TTC549 (cell line): ENCODE results near the gene HPGDS.
"Not testable (repeated sequence)": the region's sequence is repeated elsewhere in the genome, so short reads cannot be mapped to it uniquely, and the experiment has no call there.

Source experiments
- FAIRE-seq: peaks from 2 replicates; lab custom pipeline; 2012; peaks lifted over from hg19 to GRCh38; lab: Jason Lieb, UNC

HPGDS gene

DNA sequence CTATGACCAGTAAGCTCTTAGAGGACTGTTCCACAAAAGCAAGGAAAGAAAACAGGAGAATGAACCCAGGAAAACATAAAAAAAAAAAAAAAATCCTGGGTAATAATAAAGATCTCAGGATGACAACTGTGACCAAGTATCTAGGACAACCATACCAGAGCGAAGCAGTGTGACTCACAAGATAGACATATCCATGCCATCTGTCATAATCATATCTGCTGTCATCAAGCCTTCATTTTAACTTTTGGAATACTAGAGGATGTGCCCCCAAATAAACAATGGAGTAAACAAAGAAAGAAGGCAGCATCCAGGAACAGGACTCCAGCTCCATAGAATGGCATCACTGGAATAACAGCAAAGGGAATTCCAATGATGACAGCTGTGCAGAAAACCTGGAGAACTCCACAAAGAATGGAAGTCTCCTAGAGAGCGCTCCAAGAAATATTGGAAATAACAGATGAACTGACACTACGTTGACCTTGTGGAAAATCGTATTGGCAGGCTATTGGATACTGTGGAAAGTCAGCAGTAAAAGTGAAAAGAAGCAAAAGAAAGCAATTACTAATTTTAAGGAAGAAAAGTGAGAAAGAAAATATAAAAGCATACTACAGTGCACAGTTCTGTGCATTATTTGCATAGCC lies 35.3 kb downstream of the HPGDS start:
- FAIRE-seq: no peak

GRCh38 chr4:94306713-94307112 lies 35.9 kb downstream of the HPGDS start:
- FAIRE-seq: no peak

- no peak for FAIRE-seq
These were observed 37.0 kb downstream of the HPGDS start for GRCh38 chr4:94305466-94306225.

GRCh38 chr4:94304365-94304971 lies 38.2 kb downstream of the HPGDS start:
- peak; percentile 82 for FAIRE-seq

- no peak for FAIRE-seq
These were observed 40.4 kb downstream of the HPGDS start for GRCh38 chr4:94302191-94302590.

- FAIRE-seq: no peak
These were observed 43.8 kb downstream of the HPGDS start for GRCh38 chr4:94298725-94299252.

DNA sequence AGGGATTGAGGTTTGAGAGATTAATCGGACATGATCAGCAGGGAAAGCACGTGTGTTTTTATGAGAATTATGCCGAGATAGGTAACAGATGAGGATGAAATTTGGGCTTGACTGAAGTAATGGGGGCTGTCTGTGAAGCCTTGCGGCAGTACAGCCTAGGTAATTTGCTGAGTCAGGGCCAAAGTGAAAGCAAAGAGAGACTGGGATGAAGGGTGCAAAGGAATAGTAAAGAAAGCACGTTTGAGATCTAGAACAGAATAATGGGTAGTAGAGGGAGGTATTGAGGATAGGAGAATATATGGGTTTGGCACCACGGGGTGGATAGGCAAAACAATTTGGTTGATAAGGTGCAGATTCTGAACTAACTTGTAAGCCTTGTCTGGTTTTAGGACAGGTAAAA lies 47.2 kb downstream of the HPGDS start:
- FAIRE-seq: not testable (repeated sequence)

- not testable (repeated sequence) for FAIRE-seq
These were observed 48.7 kb downstream of the HPGDS start for GRCh38 chr4:94293981-94294380.

GRCh38 chr4:94290245-94290644 lies 52.4 kb downstream of the HPGDS start:
- FAIRE-seq: no peak

GRCh38 chr4:94285666-94286065 lies 57.0 kb downstream of the HPGDS start:
- no peak for FAIRE-seq

- FAIRE-seq: no peak
These were observed 57.7 kb downstream of the HPGDS start for GRCh38 chr4:94284889-94285288.

- no peak for FAIRE-seq
These were observed 63.9 kb downstream of the HPGDS start for GRCh38 chr4:94278781-94279180.

DNA sequence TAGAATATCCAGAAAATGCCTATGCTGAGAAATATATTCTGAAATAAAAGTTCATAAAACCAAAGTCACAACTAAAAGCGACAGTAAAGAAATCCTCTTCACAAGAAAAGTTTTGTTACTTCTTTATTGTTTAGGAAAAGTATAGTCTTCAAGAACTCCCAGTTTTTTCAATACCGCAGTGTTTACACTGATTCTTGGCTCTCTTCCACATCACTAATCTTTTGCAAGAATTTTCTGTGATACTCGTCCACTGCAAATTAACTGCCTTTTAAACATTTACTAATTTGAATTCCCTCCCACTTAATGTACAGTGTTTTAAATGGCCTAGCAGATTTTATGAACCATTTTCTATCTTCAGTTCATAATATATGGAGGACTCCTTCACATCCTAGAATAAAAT lies 65.1 kb downstream of the HPGDS start:
- no peak for FAIRE-seq

GRCh38 chr4:94276204-94276603 lies 66.4 kb downstream of the HPGDS start:
- FAIRE-seq: no peak

- no peak for FAIRE-seq
These were observed 67.7 kb downstream of the HPGDS start for GRCh38 chr4:94274912-94275311.

- no peak for FAIRE-seq
These were observed 71.4 kb downstream of the HPGDS start for GRCh38 chr4:94271248-94271647.

- no peak for FAIRE-seq
These were observed 75.6 kb downstream of the HPGDS start for GRCh38 chr4:94267037-94267436.

GRCh38 chr4:94262163-94263016 lies 80.2 kb downstream of the HPGDS start:
- FAIRE-seq: no peak

- FAIRE-seq: peak; percentile 32
These were observed 85.8 kb downstream of the HPGDS start for GRCh38 chr4:94256828-94257227.

GRCh38 chr4:94256144-94256783 lies 86.4 kb downstream of the HPGDS start:
- FAIRE-seq: no peak

GRCh38 chr4:94253036-94253435 lies 89.6 kb downstream of the HPGDS start:
- no peak for FAIRE-seq

GRCh38 chr4:94251094-94251493 lies 91.5 kb downstream of the HPGDS start:
- FAIRE-seq: no peak
